BJ (cell line): ENCODE measurements around the gene CDH2. TPM values are rescaled to one million over a fixed set of nuclear protein-coding genes. Genes with fewer than 3 reads are reported as not detected.

Experiments used
- CTCF ChIA-PET: fragments of 350-600 bp; formaldehyde crosslinking; extraction: SDS; loops from one replicate; lab custom pipeline; 2021; ENCODE audit warnings: antibody characterized with exemption, inconsistent platforms; lab: Yijun Ruan, JAX
- POLR2A ChIA-PET: fragments of 300-600 bp; sonication (Branson Sonifier 250); formaldehyde crosslinking; extraction: SDS; loops from one replicate; lab custom pipeline; 2021; ENCODE audit warnings: antibody characterized with exemption; lab: Charles Lee
- DNase-seq: peaks from one replicate; pipeline ENCODE4 v3.0.0-alpha.2; 2011; ENCODE audit warnings: low read depth
- H3K27me3 ChIP-seq: 2 replicates; pipeline ENCODE4 v1.6.0; 2011; ENCODE audit warnings: low read length; ENCODE audit not compliant: control insufficient read depth, insufficient read depth
- H3K36me3 ChIP-seq: 2 replicates; pipeline ENCODE4 v1.5.1; 2011; ENCODE audit warnings: low read length; ENCODE audit not compliant: control insufficient read depth, insufficient read depth
- H3K4me3 ChIP-seq: 2 replicates; pipeline ENCODE4 v1.5.1; 2011; ENCODE audit warnings: low read depth, mild to moderate bottlenecking, control low read depth, low read length
- CTCF ChIP-seq: IDR thresholded peaks from 2 replicates; pipeline ENCODE4 v1.5.1; 2011; ENCODE audit warnings: low read depth, mild to moderate bottlenecking, control low read depth, inconsistent platforms, low read length, moderate library complexity; ENCODE audit not compliant: insufficient read depth
- polyA plus RNA-seq: library from polyadenylated mRNA; depleted of rRNA; stranded (reverse); fragments of >200 nt; gene quantifications from 2 replicates; pipeline ENCODE4 v1.2.3, GENCODE V29; 2011

CDH2 gene
- polyA plus RNA-seq, 1 experiment = 180 TPM

- DNase-seq = no peak
- ChIA-PET CTCF (no interaction called here), POLR2A (no interaction called here)
- Histone ChIP-seq H3K36me3 (no peaks in the 10 kb centered on the region), H3K4me3 (no peak overlapping the region), H3K27me3 (no peaks in the 10 kb centered on the region)
- TF ChIP-seq CTCF = no peak
Measured at GRCh38 chr18:28030458-28030857, 146.5 kb downstream of the CDH2 start.

GRCh38 chr18:28027755-28028154 lies 149.2 kb downstream of the CDH2 start:
- Histone ChIP-seq H3K36me3 (no peaks in the 10 kb centered on the region), H3K27me3 (no peaks in the 10 kb centered on the region), H3K4me3 (no peak overlapping the region)
- CTCF ChIA-PET = interaction anchor here (1.2 to 1.3 kb wide), 3 partner anchors 11 to 162 kb away, joined by 3 read pairs; no protein-coding TSS in a partner anchor
- POLR2A ChIA-PET = no interaction called here
- no peak for DNase-seq
- no peak for TF ChIP-seq CTCF

- H3K36me3 ChIP-seq = no peaks in the 10 kb centered on the region
- no peak overlapping the region for H3K4me3 ChIP-seq
- CTCF ChIA-PET = no interaction called here
- DNase-seq = no peak
- H3K27me3 ChIP-seq = no peaks in the 10 kb centered on the region
- TF ChIP-seq CTCF = no peak
- POLR2A ChIA-PET = interaction anchor here (0.5 to 0.6 kb wide), 2 partner anchors 95 to 420 kb away, joined by 3 to 4 read pairs; no protein-coding TSS in a partner anchor
Measured at GRCh38 chr18:28019425-28020108, 157.4 kb downstream of the CDH2 start.

- Histone ChIP-seq H3K27me3 (no peaks in the 10 kb centered on the region), H3K4me3 (no peak overlapping the region), H3K36me3 (no peaks in the 10 kb centered on the region)
- no peak for TF ChIP-seq CTCF
- no peak for DNase-seq
- POLR2A ChIA-PET = no interaction called here
- CTCF ChIA-PET = no interaction called here
Measured at GRCh38 chr18:28018351-28018750, 158.6 kb downstream of the CDH2 start.

- TF ChIP-seq CTCF = no peak
- H3K36me3 ChIP-seq = 0 out of 2 replicates have a peak, but pooled peaks cover 1% of the 10 kb centered on the region
- H3K27me3 ChIP-seq = no peaks in the 10 kb centered on the region
- H3K4me3 ChIP-seq = no peak overlapping the region
- CTCF ChIA-PET = no interaction called here
- POLR2A ChIA-PET = no interaction called here
- DNase-seq = no peak
Measured at GRCh38 chr18:28015671-28016070, 161.3 kb downstream of the CDH2 start.
